GM23248 (cell line): Measurements from ENCODE around the gene PCCA.

Source experiments
- EZH2 ChIP-seq: fragments of 200-600 bp; sonication (generic); IDR thresholded peaks from 2 replicates; pipeline ENCODE4 v1.6.1; 2018; ENCODE audit warnings: antibody characterized with exemption, mild to moderate bottlenecking; ENCODE audit not compliant: insufficient read depth, poor library complexity, severe bottlenecking
- EZH2phosphoT487 ChIP-seq: fragments of 200-600 bp; sonication (generic); IDR thresholded peaks from 2 replicates; pipeline ENCODE4 v1.6.1; 2018; ENCODE audit warnings: antibody characterized with exemption, moderate library complexity, mild to moderate bottlenecking, low read depth; ENCODE audit not compliant: insufficient read depth

DNA sequence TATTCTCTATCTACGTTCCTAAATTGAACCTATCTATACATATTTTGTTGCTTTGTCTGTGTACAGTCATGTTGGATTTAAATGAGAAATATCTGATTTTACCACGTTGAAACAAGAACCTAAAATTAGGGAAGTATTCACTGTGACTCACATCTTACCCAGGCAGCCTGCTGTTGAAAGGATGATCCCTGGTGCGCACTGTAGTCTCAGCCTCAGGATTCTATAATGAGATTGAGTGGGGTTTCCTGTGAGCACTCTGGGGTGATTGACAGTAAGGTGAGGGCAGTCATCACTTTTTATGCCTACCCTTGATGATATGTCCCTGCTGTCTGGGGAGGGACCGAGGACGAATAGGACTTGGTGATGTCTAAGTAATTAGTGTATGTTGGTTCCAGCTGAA, 35.4 kb downstream of the PCCA start:
- TF ChIP-seq EZH2phosphoT487 = no peak
- TF ChIP-seq EZH2 = no peak
